Esophagus squamous epithelium (tissue), 4 donors: ENCODE results near the gene SCAND1.
"Not testable (repeated sequence)": the region's sequence is repeated elsewhere in the genome, so short reads cannot be mapped to it uniquely, and the experiment has no call there.

ENCODE experiments used
- POLR2A ChIP-seq, 4 donors: fragments of 450-650 bp; IDR thresholded peaks; one replicate each; pipeline ENCODE4 v1.6.1; 2017; ENCODE audit warnings: antibody characterized with exemption in 4 of 4, mild to moderate bottlenecking in 4 of 4, moderate library complexity in 3 of 4
- TF ChIP-seq, protein P1 (sequence below), 6 experiments: fragments of 450-650 bp in 4 of 6; fragments of 200-600 bp in 2 of 6; sonication (generic) in 2 of 6; IDR thresholded peaks; one replicate each; pipeline ENCODE4 v1.5.1; 2016 to 2019; ENCODE audit warnings: antibody characterized with exemption in 6 of 6, mild to moderate bottlenecking in 4 of 6, moderate library complexity in 4 of 6

GRCh38 chr20:36001331-36001730 lies 47.0 kb upstream of the SCAND1 start:
- TF ChIP-seq, protein P1, sequence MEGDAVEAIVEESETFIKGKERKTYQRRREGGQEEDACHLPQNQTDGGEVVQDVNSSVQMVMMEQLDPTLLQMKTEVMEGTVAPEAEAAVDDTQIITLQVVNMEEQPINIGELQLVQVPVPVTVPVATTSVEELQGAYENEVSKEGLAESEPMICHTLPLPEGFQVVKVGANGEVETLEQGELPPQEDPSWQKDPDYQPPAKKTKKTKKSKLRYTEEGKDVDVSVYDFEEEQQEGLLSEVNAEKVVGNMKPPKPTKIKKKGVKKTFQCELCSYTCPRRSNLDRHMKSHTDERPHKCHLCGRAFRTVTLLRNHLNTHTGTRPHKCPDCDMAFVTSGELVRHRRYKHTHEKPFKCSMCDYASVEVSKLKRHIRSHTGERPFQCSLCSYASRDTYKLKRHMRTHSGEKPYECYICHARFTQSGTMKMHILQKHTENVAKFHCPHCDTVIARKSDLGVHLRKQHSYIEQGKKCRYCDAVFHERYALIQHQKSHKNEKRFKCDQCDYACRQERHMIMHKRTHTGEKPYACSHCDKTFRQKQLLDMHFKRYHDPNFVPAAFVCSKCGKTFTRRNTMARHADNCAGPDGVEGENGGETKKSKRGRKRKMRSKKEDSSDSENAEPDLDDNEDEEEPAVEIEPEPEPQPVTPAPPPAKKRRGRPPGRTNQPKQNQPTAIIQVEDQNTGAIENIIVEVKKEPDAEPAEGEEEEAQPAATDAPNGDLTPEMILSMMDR (IDR thresholded peaks at IDR 0.05): not testable (repeated sequence)
- not testable (repeated sequence) for TF ChIP-seq POLR2A (IDR thresholded peaks at IDR 0.05)
